AG04450 (cell line): ENCODE measurements around the gene CEACAM3. TPM values are rescaled to one million over a fixed set of nuclear protein-coding genes. Genes with fewer than 3 reads are reported as not detected.
A peak's percentile ranks its signal among the peaks of the same experiment; 100 is the strongest.

Experiments
- CTCF ChIA-PET: fragments of 300-600, 350-600 bp; formaldehyde crosslinking; extraction: SDS; loops from one replicate; lab custom pipeline; 2022; ENCODE audit warnings: antibody characterized with exemption, inconsistent platforms; lab: Charles Lee
- POLR2A ChIA-PET: fragments of 350-600 bp; formaldehyde crosslinking; extraction: SDS; loops from one replicate; lab custom pipeline; 2021; ENCODE audit warnings: antibody characterized with exemption, inconsistent platforms; lab: Yijun Ruan, JAX
- DNase-seq: peaks from one replicate; pipeline ENCODE4 v3.0.0-alpha.2; 2011; ENCODE audit warnings: low read depth, low spot score
- H3K27ac ChIP-seq: one replicate; pipeline ENCODE4 v1.5.1; 2012; ENCODE audit warnings: low read depth, low read length, control low read depth
- H3K27me3 ChIP-seq: one replicate; pipeline ENCODE4 v1.6.0; 2012; ENCODE audit warnings: low read length; ENCODE audit not compliant: control insufficient read depth, insufficient read depth
- H3K4me3 ChIP-seq: 2 replicates; pipeline ENCODE4 v1.5.1; 2011; ENCODE audit warnings: mild to moderate bottlenecking, low read depth, low read length, control low read depth
- H3K9me3 ChIP-seq: 2 replicates; pipeline ENCODE4 v1.5.1; 2012; ENCODE audit warnings: low read length; ENCODE audit not compliant: control insufficient read depth, insufficient read depth
- polyA plus RNA-seq: library from polyadenylated mRNA; depleted of rRNA; stranded (reverse); fragments of >200 nt; gene quantifications from 2 replicates; pipeline ENCODE4 v1.2.3, GENCODE V29; 2011
- TF ChIP-seq, protein P1 (sequence below): IDR thresholded peaks from 2 replicates; pipeline ENCODE4 v1.5.1; 2011; ENCODE audit warnings: low read depth, low read length, control low read depth, inconsistent platforms

The CEACAM3 gene
- polyA plus RNA-seq, 1 experiment = not detected

DNA sequence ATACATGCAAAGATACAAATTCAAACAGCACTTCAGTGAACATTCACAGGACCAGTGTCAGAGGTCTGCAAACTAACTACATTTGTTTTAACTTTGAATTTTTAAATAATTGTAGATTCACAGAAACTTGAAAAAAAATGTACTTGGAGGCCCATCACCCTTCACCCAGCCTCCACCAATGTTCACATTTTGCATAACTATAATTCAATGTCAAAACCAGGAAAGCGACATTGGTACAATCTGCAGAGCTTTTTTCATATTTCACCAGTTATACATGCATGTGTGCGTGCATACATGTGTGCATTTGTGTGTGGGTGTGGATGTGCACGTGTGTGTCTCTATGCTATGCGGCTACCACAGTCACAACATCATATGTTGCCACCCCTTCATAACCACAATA, 18.9 kb downstream of the CEACAM3 start:
- Histone ChIP-seq H3K27me3 (no peaks in the 10 kb centered on the region), H3K4me3 (no peak overlapping the region), H3K27ac (no peak overlapping the region), H3K9me3 (no peaks in the 10 kb centered on the region)
- DNase-seq = no peak
- CTCF ChIA-PET = no interaction called here
- TF ChIP-seq, protein P1, sequence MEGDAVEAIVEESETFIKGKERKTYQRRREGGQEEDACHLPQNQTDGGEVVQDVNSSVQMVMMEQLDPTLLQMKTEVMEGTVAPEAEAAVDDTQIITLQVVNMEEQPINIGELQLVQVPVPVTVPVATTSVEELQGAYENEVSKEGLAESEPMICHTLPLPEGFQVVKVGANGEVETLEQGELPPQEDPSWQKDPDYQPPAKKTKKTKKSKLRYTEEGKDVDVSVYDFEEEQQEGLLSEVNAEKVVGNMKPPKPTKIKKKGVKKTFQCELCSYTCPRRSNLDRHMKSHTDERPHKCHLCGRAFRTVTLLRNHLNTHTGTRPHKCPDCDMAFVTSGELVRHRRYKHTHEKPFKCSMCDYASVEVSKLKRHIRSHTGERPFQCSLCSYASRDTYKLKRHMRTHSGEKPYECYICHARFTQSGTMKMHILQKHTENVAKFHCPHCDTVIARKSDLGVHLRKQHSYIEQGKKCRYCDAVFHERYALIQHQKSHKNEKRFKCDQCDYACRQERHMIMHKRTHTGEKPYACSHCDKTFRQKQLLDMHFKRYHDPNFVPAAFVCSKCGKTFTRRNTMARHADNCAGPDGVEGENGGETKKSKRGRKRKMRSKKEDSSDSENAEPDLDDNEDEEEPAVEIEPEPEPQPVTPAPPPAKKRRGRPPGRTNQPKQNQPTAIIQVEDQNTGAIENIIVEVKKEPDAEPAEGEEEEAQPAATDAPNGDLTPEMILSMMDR = no peak
- POLR2A ChIA-PET = no interaction called here

DNA sequence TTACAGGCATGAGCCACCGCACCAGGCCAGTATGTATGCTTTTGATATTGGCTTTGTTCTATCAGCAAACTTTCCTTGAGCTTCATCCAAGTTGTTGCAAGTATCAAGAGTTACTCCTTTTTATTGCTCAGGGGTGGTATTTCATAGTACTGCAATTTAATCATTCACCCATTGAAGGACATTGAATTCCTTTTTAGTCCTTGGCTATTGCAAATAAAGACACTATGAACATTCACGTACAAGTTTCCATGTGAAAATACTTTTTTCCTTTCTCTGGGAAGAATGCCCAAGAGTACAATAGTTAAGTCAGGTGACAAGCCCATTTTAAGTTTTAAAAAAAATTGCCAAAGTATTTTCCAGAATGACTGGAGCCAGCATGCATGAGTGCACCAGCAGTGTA, 20.4 kb downstream of the CEACAM3 start:
- ChIA-PET POLR2A (no interaction called here), CTCF (interaction anchor here (1.3 kb wide), 1 partner anchor 22 kb away, joined by 4 read pairs; no protein-coding TSS in a partner anchor)
- Histone ChIP-seq H3K27ac (no peak overlapping the region), H3K9me3 (no peaks in the 10 kb centered on the region), H3K27me3 (no peaks in the 10 kb centered on the region), H3K4me3 (no peak overlapping the region)
- TF ChIP-seq, protein P1 = no peak
- DNase-seq = no peak

DNA sequence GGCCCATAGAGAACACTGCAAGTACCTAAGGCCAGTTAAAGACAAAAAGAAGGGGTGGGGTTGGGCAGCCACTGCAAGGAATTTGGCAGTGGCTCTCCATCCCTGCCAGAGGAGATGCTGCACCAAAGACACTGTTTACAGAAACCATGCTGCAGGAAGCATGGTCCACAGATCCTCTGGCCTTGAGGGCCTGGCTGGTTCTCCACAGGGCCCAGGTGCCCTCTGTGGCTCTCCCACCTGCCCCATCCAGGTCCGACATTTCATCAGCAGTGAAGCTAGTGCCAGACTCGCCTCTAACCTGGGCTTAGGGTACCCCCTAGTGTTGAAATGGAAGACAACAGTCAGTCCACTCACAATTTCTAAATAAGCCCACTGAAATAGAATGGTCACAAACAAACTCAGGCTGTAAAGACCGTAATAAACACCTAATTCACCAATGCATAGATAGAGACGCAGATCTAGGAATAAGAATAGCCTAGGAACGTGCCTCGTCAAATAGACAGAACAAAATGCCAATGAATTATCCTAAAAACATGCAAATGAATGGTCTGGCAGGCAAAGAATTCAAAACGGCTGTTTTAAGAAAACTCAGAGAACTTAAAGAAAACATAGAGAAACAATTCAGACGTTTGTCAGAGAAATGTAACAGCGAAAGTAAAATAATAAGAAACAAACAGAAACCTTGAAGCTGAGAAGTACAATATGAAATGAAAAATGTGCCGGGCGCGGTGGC, 24.8 kb downstream of the CEACAM3 start:
- POLR2A ChIA-PET = interaction anchor here (0.7 kb wide), 1 partner anchor 154 kb away, joined by 5 read pairs; no protein-coding TSS in a partner anchor
- Histone ChIP-seq H3K9me3 (no peaks in the 10 kb centered on the region), H3K27me3 (no peaks in the 10 kb centered on the region), H3K27ac (no peak overlapping the region), H3K4me3 (no peak overlapping the region)
- DNase-seq = no peak
- CTCF ChIA-PET = interaction anchor here (0.6 to 1.3 kb wide), 2 partner anchors 68 to 243 kb away, joined by 4 read pairs; no protein-coding TSS in a partner anchor
- TF ChIP-seq, protein P1 = peak; percentile 53

DNA sequence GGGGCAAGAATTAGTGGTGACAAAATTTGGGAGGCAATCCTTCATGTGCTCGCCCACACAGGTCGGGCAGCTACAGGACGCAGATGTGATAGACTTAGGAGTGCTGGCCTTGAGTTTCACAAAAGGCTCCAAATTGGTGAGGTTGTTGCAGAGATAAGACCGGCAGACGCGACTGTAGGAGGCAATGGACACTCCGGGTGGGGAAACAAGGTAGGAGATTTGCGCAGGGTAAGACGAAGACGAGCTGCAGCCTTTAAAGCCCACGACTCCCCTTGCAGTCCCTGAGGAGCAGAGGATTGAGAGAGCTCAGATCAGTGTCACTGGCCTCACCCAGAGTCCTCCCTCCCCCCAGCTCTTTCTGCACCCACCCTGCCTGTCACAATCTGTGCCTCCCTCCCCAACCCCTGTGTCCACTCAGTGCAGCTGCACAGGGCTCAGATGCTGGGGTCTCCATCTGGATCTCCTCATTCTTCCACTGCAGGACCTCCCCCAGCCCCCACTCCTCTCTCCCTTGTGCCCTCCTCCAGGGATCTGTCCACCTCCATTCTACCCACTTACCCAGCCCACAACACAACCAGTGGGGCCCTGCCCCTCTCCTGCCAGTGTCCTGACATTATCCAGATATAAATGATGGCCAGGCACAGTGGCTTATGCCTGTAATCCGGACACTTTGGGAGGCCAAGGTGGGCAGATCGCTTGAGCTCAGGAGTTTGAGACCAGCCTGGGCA, 41.8 kb downstream of the CEACAM3 start:
- H3K9me3 ChIP-seq = no peaks in the 10 kb centered on the region
- peaks cover 19% of the 10 kb centered on the region for H3K27me3 ChIP-seq
- H3K4me3 ChIP-seq = no peak overlapping the region
- ChIA-PET POLR2A (no interaction called here), CTCF (interaction anchor here (1.0 kb wide), 1 partner anchor 52 kb away, joined by 3 read pairs; no protein-coding TSS in a partner anchor)
- H3K27ac ChIP-seq = no peak overlapping the region
- TF ChIP-seq, protein P1 = no peak
- no peak for DNase-seq

DNA sequence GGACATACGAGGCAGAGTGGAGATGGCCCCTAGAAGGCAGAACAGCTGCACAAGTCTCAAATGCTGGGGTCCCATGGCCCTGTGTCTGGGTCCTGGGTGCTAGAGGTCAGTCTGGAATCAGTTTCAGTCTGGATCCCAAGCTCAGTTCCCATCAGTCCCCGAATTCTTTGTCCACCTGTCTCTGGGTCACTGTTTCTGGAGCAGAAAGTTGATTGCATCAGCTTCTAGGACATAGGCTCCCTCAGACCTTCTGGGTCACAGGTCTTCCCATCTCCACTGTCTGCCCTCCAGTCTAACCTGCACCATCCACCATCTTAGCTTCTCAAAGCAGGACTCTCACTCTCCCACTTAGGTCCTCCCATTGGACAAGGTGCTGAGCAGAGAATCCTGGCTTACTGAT, 42.8 kb downstream of the CEACAM3 start:
- POLR2A ChIA-PET = no interaction called here

More for the DNA sequence above, 42.8 kb downstream of the CEACAM3 start:
- no peak overlapping the region for H3K27ac ChIP-seq
- no peak for DNase-seq
- peaks cover 19% of the 10 kb centered on the region for H3K27me3 ChIP-seq
- H3K4me3 ChIP-seq = no peak overlapping the region
- TF ChIP-seq, protein P1 = no peak
- no peaks in the 10 kb centered on the region for H3K9me3 ChIP-seq
- CTCF ChIA-PET = no interaction called here
